HG03025 (cell line): ENCODE data around the gene ARID5A.

Experiments
- ATAC-seq: cut with Tn5 transposase; IDR thresholded peaks from one replicate; pipeline ENCODE4 v1.9.1; 2021; ENCODE audit warnings: mild to moderate bottlenecking, moderate library complexity; ENCODE audit not compliant: unreplicated experiment, low FRiP score

ARID5A gene

GRCh38 chr2:96591054-96591453 is 54.5 kb downstream of the ARID5A start:
- no peak for ATAC-seq

- ATAC-seq: no peak
Observed at GRCh38 chr2:96591494-96591893, 54.9 kb downstream of the ARID5A start.

GRCh38 chr2:96594282-96594681 is 57.7 kb downstream of the ARID5A start:
- ATAC-seq: no peak

- no peak for ATAC-seq
Observed at GRCh38 chr2:96594691-96595152, 58.2 kb downstream of the ARID5A start.

- no peak for ATAC-seq
Observed at GRCh38 chr2:96596596-96596995, 60.0 kb downstream of the ARID5A start.

- no peak for ATAC-seq
Observed at GRCh38 chr2:96599941-96600340, 63.4 kb downstream of the ARID5A start.

GRCh38 chr2:96601382-96602292 is 65.1 kb downstream of the ARID5A start:
- ATAC-seq: no peak
